Upper lobe of right lung (tissue), 1 donor: ENCODE results near the gene C16orf95. TPM values are rescaled to one million over a fixed set of nuclear protein-coding genes. Genes with fewer than 3 reads are reported as not detected.

Experiments
- ATAC-seq: fragments of 200-7000 bp; cut with Tn5 transposase; one replicate; pipeline ENCODE4 v1.9.1; 2020; ENCODE audit warnings: mild to moderate bottlenecking, moderate library complexity
- DNase-seq: peaks from one replicate; pipeline ENCODE4 v3.0.0-alpha.2; 2020
- H3K27ac ChIP-seq: fragments of 200-600 bp; one replicate; pipeline ENCODE4 v1.8.0; 2022
- H3K27me3 ChIP-seq: fragments of 200-600 bp; one replicate; pipeline ENCODE4 v1.8.0; 2022; ENCODE audit warnings: mild to moderate bottlenecking
- H3K36me3 ChIP-seq: fragments of 200-600 bp; one replicate; pipeline ENCODE4 v1.8.0; 2022
- H3K4me1 ChIP-seq: fragments of 200-600 bp; one replicate; pipeline ENCODE4 v1.8.0; 2022
- H3K4me3 ChIP-seq: fragments of 200-600 bp; one replicate; pipeline ENCODE4 v1.8.0; 2022; ENCODE audit warnings: mild to moderate bottlenecking
- H3K9me3 ChIP-seq: fragments of 200-600 bp; one replicate; pipeline ENCODE4 v1.8.0; 2022
- CTCF ChIP-seq: fragments of 200-600 bp; IDR thresholded peaks from one replicate; pipeline ENCODE4 v1.8.0; 2022; ENCODE audit warnings: antibody characterized with exemption
- intact Hi-C: fragments of 100-400 bp; cut with DNase I; formaldehyde crosslinking; loops from one replicate; pipeline ENCODE4 v1.11.0; 2022
- total RNA-seq: library from RNA; stranded (reverse); fragmentation: NEBNext Ultra II Directional; extraction: Animal tissue kit (Norgen Biotek cat#: 25700); gene quantifications from one replicate; pipeline ENCODE4 v1.2.1, GENCODE V29; 2021
- donor health status: DM: no; HTN: yes; CAD: no; lungs with severe emphysema.

The C16orf95 gene
- total RNA-seq, 1 donor from 2014 or later, result 3.0 TPM

GRCh38 chr16:87291944-87292343 lies 25.2 kb downstream of the C16orf95 start:
- Histone ChIP-seq H3K36me3 (no peaks in the 10 kb centered on the region), H3K27me3 (no peaks in the 10 kb centered on the region), H3K4me1 (no peaks in the 10 kb centered on the region), H3K27ac (no peak overlapping the region), H3K9me3 (no peaks in the 10 kb centered on the region), H3K4me3 (no peak overlapping the region)
- no peak for DNase-seq
- ATAC-seq, result no peak
- intact Hi-C loops, result no loop called here
- no peak for TF ChIP-seq CTCF

- no peaks in the 10 kb centered on the region for H3K4me1 ChIP-seq
- no peaks in the 10 kb centered on the region for H3K36me3 ChIP-seq
- DNase-seq (no peak), ATAC-seq (no peak)
- H3K27ac ChIP-seq, result no peak overlapping the region
- TF ChIP-seq CTCF, result no peak
- no peaks in the 10 kb centered on the region for H3K9me3 ChIP-seq
- no peaks in the 10 kb centered on the region for H3K27me3 ChIP-seq
- intact Hi-C loops, result no loop called here
- H3K4me3 ChIP-seq, result no peak overlapping the region
Measured at GRCh38 chr16:87288753-87289362, 28.3 kb downstream of the C16orf95 start.

GRCh38 chr16:87286839-87287626 lies 30.2 kb downstream of the C16orf95 start:
- H3K27me3 ChIP-seq, result no peaks in the 10 kb centered on the region
- intact Hi-C loops, result no loop called here
- no peaks in the 10 kb centered on the region for H3K9me3 ChIP-seq
- TF ChIP-seq CTCF, result no peak
- no peak for DNase-seq
- H3K27ac ChIP-seq, result no peak overlapping the region
- ATAC-seq, result no peak
- no peaks in the 10 kb centered on the region for H3K36me3 ChIP-seq
- H3K4me1 ChIP-seq, result no peaks in the 10 kb centered on the region
- no peak overlapping the region for H3K4me3 ChIP-seq

GRCh38 chr16:87284183-87284582 lies 33.0 kb downstream of the C16orf95 start:
- DNase-seq, result no peak
- no peaks in the 10 kb centered on the region for H3K4me1 ChIP-seq
- intact Hi-C loops, result no loop called here

GRCh38 chr16:87279094-87279658 lies 38.0 kb downstream of the C16orf95 start:
- TF ChIP-seq CTCF, result no peak
- no peak for DNase-seq
- no peaks in the 10 kb centered on the region for H3K4me1 ChIP-seq
- H3K4me3 ChIP-seq, result no peak overlapping the region
- H3K27ac ChIP-seq, result no peak overlapping the region
- H3K9me3 ChIP-seq, result no peaks in the 10 kb centered on the region
- H3K27me3 ChIP-seq, result peaks cover 4% of the 10 kb centered on the region
- H3K36me3 ChIP-seq, result no peaks in the 10 kb centered on the region
- intact Hi-C loops, result loop anchor here (5.0 kb wide), 1 partner anchor 717 kb away; no protein-coding TSS in a partner anchor
- no peak for ATAC-seq

More at GRCh38 chr16:87284183-87284582, 33.0 kb downstream of the C16orf95 start:
- H3K27me3 ChIP-seq, result no peaks in the 10 kb centered on the region
- no peak for ATAC-seq
- no peak overlapping the region for H3K27ac ChIP-seq
- H3K36me3 ChIP-seq, result no peaks in the 10 kb centered on the region
- no peaks in the 10 kb centered on the region for H3K9me3 ChIP-seq
- no peak for TF ChIP-seq CTCF
- no peak overlapping the region for H3K4me3 ChIP-seq
